ENCODE measurements around the gene NSA2. TPM values are rescaled to one million over a fixed set of nuclear protein-coding genes. Genes with fewer than 3 reads are reported as not detected.

Gene NSA2
- total RNA-seq, 3 donors from 2014 or later = 129 to 150 (median 134) TPM

- Histone ChIP-seq H3K36me3 (no peaks in the 10 kb centered on the region), H3K27ac (no peak overlapping the region)
Measured at GRCh38 chr5:74765929-74766328, 1.1 kb upstream of the NSA2 start.

GRCh38 chr5:74766418-74766848 lies 616 bp upstream of the NSA2 start:
- intact Hi-C loops (cut with DNase I; ENCODE audit: low total_unique reads) = no loop called here
- Histone ChIP-seq H3K36me3 (no peaks in the 10 kb centered on the region), H3K27ac (peak overlapping the region; percentile 79 to 84), H3K9me3 (no peaks in the 10 kb centered on the region), H3K4me3 (peak overlapping the region; percentile 62 to 96 (median 82)), H3K27me3 (no peaks in the 10 kb centered on the region), H3K4me1 (peaks cover 0 to 16% of the 10 kb centered on the region in 2 donors)
- no peak for DNase-seq (ENCODE audit: low spot score in 2 of 2)
- TF ChIP-seq POLR2A (IDR thresholded peaks at IDR 0.05) (no peak), POLR2AphosphoS5 (IDR thresholded peaks at IDR 0.05) (no peak), CTCF (IDR thresholded peaks at IDR 0.05) (no peak)

More at GRCh38 chr5:74765929-74766328, 1.1 kb upstream of the NSA2 start:
- peak overlapping the region; percentile 62 to 96 (median 82) for H3K4me3 ChIP-seq
- intact Hi-C loops (cut with DNase I; ENCODE audit: low total_unique reads) = no loop called here
- no peaks in the 10 kb centered on the region for H3K27me3 ChIP-seq
- TF ChIP-seq CTCF (IDR thresholded peaks at IDR 0.05) (no peak), POLR2AphosphoS5 (IDR thresholded peaks at IDR 0.05) (no peak), POLR2A (IDR thresholded peaks at IDR 0.05) (no peak)
- no peak for DNase-seq (ENCODE audit: low spot score in 2 of 2)
- no peaks in the 10 kb centered on the region for H3K9me3 ChIP-seq
- peaks cover 0 to 16% of the 10 kb centered on the region in 2 donors for H3K4me1 ChIP-seq

GRCh38 chr5:74767579-74767913 lies 497 bp downstream of the NSA2 start:
- H3K36me3 ChIP-seq = no peaks in the 10 kb centered on the region
- H3K27me3 ChIP-seq = no peaks in the 10 kb centered on the region
- H3K9me3 ChIP-seq = no peaks in the 10 kb centered on the region
- peak overlapping the region; percentile 62 to 96 (median 82) for H3K4me3 ChIP-seq
- intact Hi-C loops (cut with DNase I; ENCODE audit: low total_unique reads) = no loop called here
- H3K27ac ChIP-seq = peak overlapping the region; percentile 79 to 84
- H3K4me1 ChIP-seq = peaks cover 0 to 16% of the 10 kb centered on the region in 2 donors
- DNase-seq (ENCODE audit: low spot score in 2 of 2) = no peak
- no peak for TF ChIP-seq POLR2AphosphoS5 (IDR thresholded peaks at IDR 0.05)
- no peak for TF ChIP-seq POLR2A (IDR thresholded peaks at IDR 0.05)
- TF ChIP-seq CTCF (IDR thresholded peaks at IDR 0.05) = no peak

- H3K36me3 ChIP-seq = no peaks in the 10 kb centered on the region
- no peaks in the 10 kb centered on the region for H3K27me3 ChIP-seq
- intact Hi-C loops (cut with DNase I; ENCODE audit: low total_unique reads) = no loop called here
- DNase-seq (ENCODE audit: low spot score in 2 of 2) = no peak
- TF ChIP-seq POLR2AphosphoS5 (IDR thresholded peaks at IDR 0.05) (no peak), POLR2A (IDR thresholded peaks at IDR 0.05) (no peak), CTCF (IDR thresholded peaks at IDR 0.05) (no peak)
- H3K4me1 ChIP-seq = peaks cover 0 to 6% of the 10 kb centered on the region in 2 donors
- H3K9me3 ChIP-seq = no peaks in the 10 kb centered on the region
- H3K4me3 ChIP-seq = no peak overlapping the region
- H3K27ac ChIP-seq = no peak overlapping the region
Measured at GRCh38 chr5:74772359-74772758, 5.3 kb downstream of the NSA2 start.

GRCh38 chr5:74778609-74779008 lies 11.6 kb downstream of the NSA2 start:
- no peak overlapping the region for H3K27ac ChIP-seq
- no peak for TF ChIP-seq POLR2AphosphoS5 (IDR thresholded peaks at IDR 0.05)
- no peak for TF ChIP-seq CTCF (IDR thresholded peaks at IDR 0.05)
- TF ChIP-seq POLR2A (IDR thresholded peaks at IDR 0.05) = no peak
- H3K4me3 ChIP-seq = no peak overlapping the region
- intact Hi-C loops (cut with DNase I; ENCODE audit: low total_unique reads) = no loop called here
- DNase-seq (ENCODE audit: low spot score in 2 of 2) = no peak
- H3K4me1 ChIP-seq = no peaks in the 10 kb centered on the region
- no peaks in the 10 kb centered on the region for H3K27me3 ChIP-seq
- H3K36me3 ChIP-seq = no peaks in the 10 kb centered on the region
- no peaks in the 10 kb centered on the region for H3K9me3 ChIP-seq

Data from breast epithelium (tissue), 4 donors.